IPS-15b (cell line): Measurements from ENCODE around the gene RNF213.

ENCODE experiments used
- H3K27me3 ChIP-seq: one replicate; pipeline ENCODE4 v1.6.1; 2013; ENCODE audit warnings: low read length; ENCODE audit not compliant: control insufficient read depth, insufficient read depth
- H3K36me3 ChIP-seq: one replicate; pipeline ENCODE4 v1.6.1; 2013; ENCODE audit warnings: low read length; ENCODE audit not compliant: control insufficient read depth, insufficient read depth
- H3K4me1 ChIP-seq: one replicate; pipeline ENCODE4 v1.6.1; 2013; ENCODE audit warnings: mild to moderate bottlenecking, low read length; ENCODE audit not compliant: control insufficient read depth, insufficient read depth
- H3K4me3 ChIP-seq: one replicate; pipeline ENCODE4 v1.5.1; 2013; ENCODE audit warnings: low read depth, low read length
- H3K9ac ChIP-seq: one replicate; pipeline ENCODE4 v1.6.1; 2013; ENCODE audit warnings: low read depth, mild to moderate bottlenecking, low read length
- H3K9me3 ChIP-seq: one replicate; pipeline ENCODE4 v1.6.1; 2013; ENCODE audit warnings: mild to moderate bottlenecking, low read length; ENCODE audit not compliant: control insufficient read depth, insufficient read depth

RNF213 gene

GRCh38 chr17:80245566-80246265 lies 14.9 kb upstream of the RNF213 start:
- H3K4me3 ChIP-seq, result no peak overlapping the region
- peaks cover 21% of the 10 kb centered on the region for H3K36me3 ChIP-seq
- no peaks in the 10 kb centered on the region for H3K9me3 ChIP-seq
- no peaks in the 10 kb centered on the region for H3K27me3 ChIP-seq
- H3K4me1 ChIP-seq, result no peaks in the 10 kb centered on the region
- H3K9ac ChIP-seq, result no peak overlapping the region

- no peaks in the 10 kb centered on the region for H3K4me1 ChIP-seq
- no peaks in the 10 kb centered on the region for H3K9me3 ChIP-seq
- no peak overlapping the region for H3K9ac ChIP-seq
- no peaks in the 10 kb centered on the region for H3K27me3 ChIP-seq
- no peak overlapping the region for H3K4me3 ChIP-seq
- peaks cover 21% of the 10 kb centered on the region for H3K36me3 ChIP-seq
Observed at GRCh38 chr17:80246266-80246681, 14.4 kb upstream of the RNF213 start.

GRCh38 chr17:80246726-80247125 lies 13.9 kb upstream of the RNF213 start:
- H3K9ac ChIP-seq, result no peak overlapping the region
- peaks cover 21% of the 10 kb centered on the region for H3K36me3 ChIP-seq
- no peaks in the 10 kb centered on the region for H3K27me3 ChIP-seq
- H3K9me3 ChIP-seq, result no peaks in the 10 kb centered on the region
- no peaks in the 10 kb centered on the region for H3K4me1 ChIP-seq
- H3K4me3 ChIP-seq, result no peak overlapping the region

GRCh38 chr17:80247561-80247960 lies 13.1 kb upstream of the RNF213 start:
- Histone ChIP-seq H3K9ac (no peak overlapping the region), H3K36me3 (peaks cover 17% of the 10 kb centered on the region), H3K4me3 (no peak overlapping the region)

GRCh38 chr17:80248001-80248893 lies 12.4 kb upstream of the RNF213 start:
- Histone ChIP-seq H3K4me3 (no peak overlapping the region), H3K36me3 (peaks cover 16% of the 10 kb centered on the region), H3K9me3 (no peaks in the 10 kb centered on the region), H3K9ac (no peak overlapping the region), H3K4me1 (no peaks in the 10 kb centered on the region), H3K27me3 (no peaks in the 10 kb centered on the region)

More at GRCh38 chr17:80247561-80247960, 13.1 kb upstream of the RNF213 start:
- Histone ChIP-seq H3K4me1 (no peaks in the 10 kb centered on the region), H3K27me3 (no peaks in the 10 kb centered on the region), H3K9me3 (no peaks in the 10 kb centered on the region)

- H3K9ac ChIP-seq, result no peak overlapping the region
- H3K4me3 ChIP-seq, result no peak overlapping the region
- H3K9me3 ChIP-seq, result no peaks in the 10 kb centered on the region
- no peaks in the 10 kb centered on the region for H3K4me1 ChIP-seq
- peaks cover 16% of the 10 kb centered on the region for H3K36me3 ChIP-seq
- H3K27me3 ChIP-seq, result no peaks in the 10 kb centered on the region
Observed at GRCh38 chr17:80248894-80249710, 11.6 kb upstream of the RNF213 start.

GRCh38 chr17:80251966-80252365 lies 8.7 kb upstream of the RNF213 start:
- no peak overlapping the region for H3K4me3 ChIP-seq
- H3K9me3 ChIP-seq, result no peaks in the 10 kb centered on the region
- H3K36me3 ChIP-seq, result peaks cover 10% of the 10 kb centered on the region
- H3K9ac ChIP-seq, result no peak overlapping the region
- H3K4me1 ChIP-seq, result no peaks in the 10 kb centered on the region
- no peaks in the 10 kb centered on the region for H3K27me3 ChIP-seq

- Histone ChIP-seq H3K27me3 (no peaks in the 10 kb centered on the region), H3K36me3 (peaks cover 8% of the 10 kb centered on the region), H3K4me1 (peaks cover 3% of the 10 kb centered on the region), H3K4me3 (no peak overlapping the region), H3K9ac (no peak overlapping the region), H3K9me3 (no peaks in the 10 kb centered on the region)
Observed at GRCh38 chr17:80252871-80253270, 7.8 kb upstream of the RNF213 start.

- Histone ChIP-seq H3K36me3 (peaks cover 5% of the 10 kb centered on the region), H3K9ac (no peak overlapping the region), H3K4me1 (peaks cover 3% of the 10 kb centered on the region), H3K4me3 (no peak overlapping the region), H3K9me3 (no peaks in the 10 kb centered on the region), H3K27me3 (no peaks in the 10 kb centered on the region)
Observed at GRCh38 chr17:80253631-80254395, 6.8 kb upstream of the RNF213 start.

GRCh38 chr17:80254396-80255251 lies 6.0 kb upstream of the RNF213 start:
- Histone ChIP-seq H3K9ac (no peak overlapping the region), H3K9me3 (no peaks in the 10 kb centered on the region), H3K4me3 (no peak overlapping the region), H3K36me3 (no peaks in the 10 kb centered on the region), H3K4me1 (peaks cover 3% of the 10 kb centered on the region), H3K27me3 (no peaks in the 10 kb centered on the region)
